ENCODE data around the gene IL36RN.

Gene IL36RN

DNA sequence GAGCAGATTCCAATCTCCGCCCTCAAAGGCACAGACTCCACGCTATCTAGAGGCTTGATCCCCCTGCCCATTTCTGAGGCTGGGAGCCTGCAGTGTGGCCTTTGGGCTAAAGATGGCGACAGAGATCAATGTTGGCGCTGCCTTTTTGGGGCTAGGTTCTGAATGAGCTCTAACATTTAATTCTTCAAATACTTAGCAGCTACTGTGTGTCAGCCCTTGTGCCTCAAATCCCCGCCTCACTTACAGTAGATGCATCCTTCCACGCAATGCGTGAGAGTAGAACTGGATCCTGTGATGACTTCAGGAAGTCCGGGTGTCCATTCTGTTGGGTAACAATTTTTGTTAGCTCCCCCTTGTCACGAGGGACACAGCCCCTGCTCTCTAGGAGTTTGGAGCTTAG, 21.1 kb downstream of the IL36RN start:
- Mint-ChIP-seq H3K36me3 (ENCODE audit: low read depth) (no peaks in the 10 kb centered on the region), H3K27ac (no peak overlapping the region), H3K4me3 (no peak overlapping the region), H3K9me3 (no peaks in the 10 kb centered on the region), H3K27me3 (ENCODE audit: low read depth) (peaks cover 45% of the 10 kb centered on the region), H3K4me1 (peaks cover 8% of the 10 kb centered on the region)
- TF ChIP-seq, protein P1, sequence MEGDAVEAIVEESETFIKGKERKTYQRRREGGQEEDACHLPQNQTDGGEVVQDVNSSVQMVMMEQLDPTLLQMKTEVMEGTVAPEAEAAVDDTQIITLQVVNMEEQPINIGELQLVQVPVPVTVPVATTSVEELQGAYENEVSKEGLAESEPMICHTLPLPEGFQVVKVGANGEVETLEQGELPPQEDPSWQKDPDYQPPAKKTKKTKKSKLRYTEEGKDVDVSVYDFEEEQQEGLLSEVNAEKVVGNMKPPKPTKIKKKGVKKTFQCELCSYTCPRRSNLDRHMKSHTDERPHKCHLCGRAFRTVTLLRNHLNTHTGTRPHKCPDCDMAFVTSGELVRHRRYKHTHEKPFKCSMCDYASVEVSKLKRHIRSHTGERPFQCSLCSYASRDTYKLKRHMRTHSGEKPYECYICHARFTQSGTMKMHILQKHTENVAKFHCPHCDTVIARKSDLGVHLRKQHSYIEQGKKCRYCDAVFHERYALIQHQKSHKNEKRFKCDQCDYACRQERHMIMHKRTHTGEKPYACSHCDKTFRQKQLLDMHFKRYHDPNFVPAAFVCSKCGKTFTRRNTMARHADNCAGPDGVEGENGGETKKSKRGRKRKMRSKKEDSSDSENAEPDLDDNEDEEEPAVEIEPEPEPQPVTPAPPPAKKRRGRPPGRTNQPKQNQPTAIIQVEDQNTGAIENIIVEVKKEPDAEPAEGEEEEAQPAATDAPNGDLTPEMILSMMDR (IDR thresholded peaks at IDR 0.05; ENCODE audit: unreplicated experiment in 3 of 3), result peak; percentile 58 to 71 (median 68)

DNA sequence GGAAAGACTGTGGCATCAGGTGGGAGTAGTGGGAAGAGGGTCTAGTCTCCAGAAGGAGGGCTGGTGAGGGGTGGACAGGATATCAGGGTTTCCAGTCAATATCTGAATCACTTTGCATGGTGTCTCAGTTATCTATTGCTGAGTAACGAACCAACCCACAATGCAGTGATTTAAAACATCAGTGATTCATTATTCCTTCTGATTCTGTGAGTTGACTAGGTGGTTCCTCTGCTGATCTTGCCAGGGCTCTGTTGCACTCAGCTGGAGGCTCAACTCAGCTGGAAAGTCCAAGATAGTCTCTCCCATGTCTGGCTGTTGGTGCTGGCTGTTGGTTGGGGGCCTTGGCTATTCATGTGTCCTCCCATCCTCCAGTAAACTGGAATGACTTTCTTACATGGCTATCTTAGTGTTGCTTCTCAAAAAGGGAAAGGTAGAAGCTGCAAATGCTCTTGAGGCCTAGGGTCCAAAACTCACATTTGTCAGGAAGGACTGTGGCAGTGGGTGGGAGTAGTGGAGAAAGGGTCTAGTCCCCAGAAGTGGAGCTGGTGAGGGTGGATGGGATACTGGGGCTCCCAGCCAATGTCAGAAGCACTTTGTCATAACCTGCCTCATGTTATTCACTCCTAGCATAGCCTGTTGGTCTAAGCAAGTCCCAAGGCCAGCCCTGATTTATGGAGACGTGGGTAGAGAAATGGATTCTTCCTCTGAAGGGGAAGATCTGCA, 22.7 kb downstream of the IL36RN start:
- Mint-ChIP-seq H3K27me3 (ENCODE audit: low read depth) (peaks cover 41% of the 10 kb centered on the region), H3K36me3 (ENCODE audit: low read depth) (no peaks in the 10 kb centered on the region), H3K9me3 (peaks cover 4% of the 10 kb centered on the region)

DNA sequence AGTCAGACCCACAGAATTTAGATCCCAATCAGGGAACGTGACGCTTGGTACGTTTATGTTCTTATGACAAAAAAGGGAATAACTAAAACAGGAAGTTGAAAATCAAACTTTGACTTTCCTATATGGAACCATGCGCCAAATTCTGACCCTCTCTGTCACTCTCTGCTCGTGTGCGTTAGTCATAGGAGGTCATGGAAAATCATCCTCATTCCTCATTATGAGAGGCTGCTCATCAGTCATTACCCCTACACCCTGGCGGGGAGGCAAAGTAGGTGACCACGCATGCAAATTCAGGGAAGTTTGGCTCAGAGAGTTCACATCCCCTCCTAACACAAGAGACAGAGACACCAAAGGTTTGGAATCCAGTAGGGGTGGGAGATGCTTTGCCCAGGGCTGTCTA, 24.3 kb downstream of the IL36RN start:
- no peaks in the 10 kb centered on the region for H3K36me3 Mint-ChIP-seq (ENCODE audit: low read depth)
- H3K27me3 Mint-ChIP-seq (ENCODE audit: low read depth), result peaks cover 38% of the 10 kb centered on the region
- peaks cover 8% of the 10 kb centered on the region for H3K4me1 Mint-ChIP-seq
- peaks cover 4% of the 10 kb centered on the region for H3K9me3 Mint-ChIP-seq
- no peak overlapping the region for H3K4me3 Mint-ChIP-seq
- no peak overlapping the region for H3K27ac Mint-ChIP-seq
- TF ChIP-seq, protein P1 (IDR thresholded peaks at IDR 0.05; ENCODE audit: unreplicated experiment in 3 of 3), result no peak

More for the DNA sequence above, 22.7 kb downstream of the IL36RN start:
- no peak overlapping the region for H3K4me3 Mint-ChIP-seq
- TF ChIP-seq, protein P1 (IDR thresholded peaks at IDR 0.05; ENCODE audit: unreplicated experiment in 3 of 3), result no peak
- peaks cover 8% of the 10 kb centered on the region for H3K4me1 Mint-ChIP-seq
- H3K27ac Mint-ChIP-seq, result no peak overlapping the region

DNA sequence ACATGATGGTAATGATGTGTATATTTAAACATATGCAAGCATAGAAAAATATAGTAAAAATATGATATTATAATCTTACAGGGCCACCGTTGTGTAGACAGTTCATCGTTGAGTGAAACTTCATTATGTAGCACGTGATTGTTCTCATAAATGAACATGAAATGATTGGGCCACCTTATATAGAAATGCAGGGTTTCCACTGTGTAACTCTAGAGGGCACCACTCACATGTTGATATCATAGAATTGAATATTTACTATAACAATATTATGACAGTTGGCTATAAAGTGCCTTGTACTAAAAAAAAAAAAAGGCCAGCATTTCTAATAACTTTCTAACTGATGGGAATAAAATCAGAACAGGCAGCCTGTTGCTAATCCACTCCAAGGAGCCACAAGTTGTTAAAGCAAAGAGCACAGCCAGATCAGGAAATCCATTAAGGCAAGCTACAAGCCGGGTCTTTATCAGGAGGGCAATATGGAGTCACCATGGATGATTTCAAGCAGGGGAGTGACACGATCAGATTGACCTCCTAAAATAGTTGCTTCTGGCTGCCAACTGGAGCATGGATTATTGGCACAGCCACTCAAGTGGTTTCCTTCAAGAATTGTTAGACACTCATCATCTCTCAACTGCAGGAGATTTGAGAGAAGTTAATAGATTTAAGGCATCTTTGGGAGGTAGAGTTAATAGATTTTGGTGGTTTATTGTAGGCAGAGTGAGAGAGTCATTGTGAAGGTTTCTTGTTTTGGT, 25.4 kb downstream of the IL36RN start:
- H3K9me3 Mint-ChIP-seq, result peaks cover 4% of the 10 kb centered on the region
- no peak overlapping the region for H3K27ac Mint-ChIP-seq

DNA sequence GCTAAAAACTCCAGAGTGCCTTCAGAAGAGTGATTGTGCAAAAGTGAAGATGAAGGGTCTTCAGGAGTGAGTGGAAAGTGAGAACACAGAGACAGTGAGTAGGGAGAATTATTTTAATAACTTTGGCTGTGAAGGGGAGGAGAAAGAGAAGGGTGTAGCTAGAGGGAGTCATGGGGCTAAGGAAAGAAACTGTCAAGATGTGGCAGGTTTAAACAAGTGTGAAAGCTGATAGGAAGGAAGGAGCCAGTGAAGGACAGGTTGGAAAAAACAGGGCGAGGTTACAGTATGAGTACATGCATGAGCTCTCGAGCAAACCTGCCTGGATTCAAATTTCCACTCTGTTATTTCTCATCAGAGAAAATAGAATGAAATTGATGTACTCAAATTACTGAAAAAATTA, 26.5 kb downstream of the IL36RN start:
- Mint-ChIP-seq H3K9me3 (peaks cover 4% of the 10 kb centered on the region), H3K36me3 (ENCODE audit: low read depth) (no peaks in the 10 kb centered on the region), H3K27me3 (ENCODE audit: low read depth) (peaks cover 28% of the 10 kb centered on the region), H3K4me1 (no peaks in the 10 kb centered on the region), H3K27ac (no peak overlapping the region), H3K4me3 (no peak overlapping the region)
- TF ChIP-seq, protein P1 (IDR thresholded peaks at IDR 0.05; ENCODE audit: unreplicated experiment in 3 of 3), result no peak

More for the DNA sequence above, 25.4 kb downstream of the IL36RN start:
- TF ChIP-seq, protein P1 (IDR thresholded peaks at IDR 0.05; ENCODE audit: unreplicated experiment in 3 of 3), result peak; percentile 19 to 30 (median 27)
- Mint-ChIP-seq H3K4me3 (no peak overlapping the region), H3K36me3 (ENCODE audit: low read depth) (no peaks in the 10 kb centered on the region), H3K4me1 (no peaks in the 10 kb centered on the region), H3K27me3 (ENCODE audit: low read depth) (peaks cover 36% of the 10 kb centered on the region)

All from nephron (organoid).